NCI-H82 treated with DMSO at 0.1 percent for 48 hours (cell line): Measurements from ENCODE around the gene GNAO1.

Experiments used
- DNase-seq: peaks from one replicate; lab custom pipeline; 2025; ENCODE audit not compliant: unreplicated experiment; lab: John Stamatoyannopoulos, UW

Gene GNAO1

DNA sequence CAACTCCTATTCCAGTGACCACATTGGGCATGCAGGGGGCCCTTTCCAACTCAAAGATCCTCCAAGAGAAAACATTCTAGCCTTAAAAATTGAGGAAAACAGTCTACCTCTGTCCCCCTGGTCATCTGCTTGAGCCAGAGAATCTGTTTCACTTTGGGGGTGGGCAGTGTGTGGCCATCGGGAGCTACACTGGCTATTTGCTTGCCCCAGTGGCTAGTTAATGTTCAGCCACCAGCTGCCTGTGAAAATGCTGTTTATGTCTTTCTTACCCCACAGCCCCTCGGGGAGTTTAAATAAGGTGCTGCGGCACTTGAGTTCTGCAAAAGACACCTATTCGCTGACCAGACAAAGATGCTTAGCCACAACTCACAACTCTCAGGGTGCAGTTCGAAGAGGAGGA, 43.4 kb downstream of the GNAO1 start:
- DNase-seq: no peak

GRCh38 chr16:56237451-56237930, 46.2 kb downstream of the GNAO1 start:
- DNase-seq: no peak

- DNase-seq: no peak
Measured at GRCh38 chr16:56238188-56238587, 46.9 kb downstream of the GNAO1 start.

GRCh38 chr16:56241596-56241995, 50.3 kb downstream of the GNAO1 start:
- DNase-seq: no peak

DNA sequence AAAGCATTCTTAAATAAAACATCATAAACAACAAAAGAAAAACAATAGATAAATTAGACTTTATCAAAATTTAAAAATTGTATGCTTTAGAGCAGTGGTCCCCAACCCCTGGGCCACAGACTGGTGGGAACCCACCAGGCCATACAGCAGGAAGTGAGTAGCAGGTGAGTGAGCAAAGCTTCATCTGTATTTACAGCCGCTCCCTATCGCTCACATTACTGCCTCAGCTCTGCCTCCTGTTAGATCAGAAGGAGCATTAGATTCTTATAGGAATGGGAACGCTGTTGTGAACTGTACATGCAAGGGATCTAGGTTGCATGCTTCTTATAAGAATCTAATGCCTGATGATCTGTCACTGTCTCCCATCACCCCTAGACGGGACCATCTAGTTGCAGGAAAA, 51.5 kb downstream of the GNAO1 start:
- DNase-seq: no peak

- DNase-seq: no peak
Measured at GRCh38 chr16:56244612-56245011, 53.3 kb downstream of the GNAO1 start.

GRCh38 chr16:56245197-56245596, 53.9 kb downstream of the GNAO1 start:
- no peak for DNase-seq

DNA sequence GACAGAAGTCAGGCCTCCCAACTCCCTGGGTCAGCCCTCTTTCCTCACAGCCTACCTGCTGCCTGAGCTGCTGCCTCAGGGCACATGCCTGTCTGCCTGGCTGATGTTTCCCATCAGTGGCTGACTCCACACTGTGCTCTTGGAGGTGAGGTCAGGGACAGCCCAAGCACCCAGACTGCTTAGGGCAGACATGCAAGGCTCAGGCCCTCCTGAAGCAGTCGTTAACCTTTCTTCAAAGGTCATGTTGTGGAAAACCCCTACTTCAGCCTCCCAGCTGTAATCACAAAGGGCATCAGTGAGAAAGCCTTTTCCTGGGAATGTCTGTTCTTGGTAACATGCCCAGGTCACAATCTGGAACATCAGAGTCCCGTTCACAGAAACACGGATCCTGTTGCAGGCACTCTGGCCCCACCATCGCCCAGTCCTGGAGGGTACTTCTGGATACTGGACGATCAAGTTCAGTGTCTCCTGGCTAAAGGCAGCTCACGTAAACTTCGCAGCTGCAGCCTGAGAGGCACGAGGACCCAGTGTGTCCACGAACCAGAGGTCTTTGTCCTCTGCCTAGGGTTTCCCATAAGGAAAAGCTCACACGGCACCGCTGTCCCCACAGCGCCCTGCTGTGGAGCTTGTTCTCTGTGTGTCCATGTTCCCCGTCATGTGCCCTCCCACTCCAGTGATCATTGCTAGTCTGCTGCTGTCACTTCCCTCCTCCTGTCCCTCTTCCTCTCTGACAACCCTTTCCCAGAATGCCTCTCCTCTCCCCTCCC, 54.9 kb downstream of the GNAO1 start:
- DNase-seq: no peak

GRCh38 chr16:56247018-56247417, 55.7 kb downstream of the GNAO1 start:
- no peak for DNase-seq

DNA sequence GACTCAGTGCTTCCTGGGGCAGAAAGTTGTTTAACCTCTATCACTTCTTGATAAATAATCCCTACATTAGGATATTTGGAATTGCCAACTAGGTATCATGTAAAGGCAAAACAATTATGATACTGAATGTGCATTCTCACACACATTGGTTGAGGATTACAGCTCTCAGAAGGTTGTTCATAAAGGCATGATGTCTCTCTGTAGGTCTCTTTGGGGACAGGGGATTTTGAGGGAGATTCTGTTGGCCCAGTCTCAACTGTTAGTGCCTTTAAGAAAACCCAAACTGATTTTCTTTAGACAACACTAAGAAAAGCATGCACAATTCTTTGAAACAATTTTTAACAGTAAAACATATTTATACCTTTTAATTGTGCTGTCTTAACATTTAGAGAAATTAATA, 56.5 kb downstream of the GNAO1 start:
- no peak for DNase-seq

- no peak for DNase-seq
Measured at GRCh38 chr16:56252835-56253234, 61.5 kb downstream of the GNAO1 start.

GRCh38 chr16:56255904-56256303, 64.6 kb downstream of the GNAO1 start:
- DNase-seq: no peak

DNA sequence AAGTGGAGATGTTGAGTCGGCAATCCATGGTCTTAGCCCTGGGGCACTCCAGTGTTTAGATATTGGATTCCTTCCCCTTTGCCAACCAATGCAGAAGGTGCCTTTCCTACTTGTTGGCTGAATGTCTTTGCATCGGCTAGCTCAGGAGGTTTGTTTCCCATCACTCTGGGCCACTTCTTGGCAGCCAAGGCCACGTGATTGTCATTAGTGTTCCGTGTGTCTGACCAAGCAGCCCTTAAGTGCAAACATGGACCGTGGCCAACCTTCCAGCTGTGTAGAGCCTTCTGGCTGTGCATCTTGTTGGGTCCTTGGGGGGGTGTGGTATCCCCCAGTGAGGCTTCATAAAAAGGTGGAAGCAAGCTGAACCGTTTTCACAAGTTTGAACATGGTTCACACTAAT, 66.0 kb downstream of the GNAO1 start:
- no peak for DNase-seq

DNA sequence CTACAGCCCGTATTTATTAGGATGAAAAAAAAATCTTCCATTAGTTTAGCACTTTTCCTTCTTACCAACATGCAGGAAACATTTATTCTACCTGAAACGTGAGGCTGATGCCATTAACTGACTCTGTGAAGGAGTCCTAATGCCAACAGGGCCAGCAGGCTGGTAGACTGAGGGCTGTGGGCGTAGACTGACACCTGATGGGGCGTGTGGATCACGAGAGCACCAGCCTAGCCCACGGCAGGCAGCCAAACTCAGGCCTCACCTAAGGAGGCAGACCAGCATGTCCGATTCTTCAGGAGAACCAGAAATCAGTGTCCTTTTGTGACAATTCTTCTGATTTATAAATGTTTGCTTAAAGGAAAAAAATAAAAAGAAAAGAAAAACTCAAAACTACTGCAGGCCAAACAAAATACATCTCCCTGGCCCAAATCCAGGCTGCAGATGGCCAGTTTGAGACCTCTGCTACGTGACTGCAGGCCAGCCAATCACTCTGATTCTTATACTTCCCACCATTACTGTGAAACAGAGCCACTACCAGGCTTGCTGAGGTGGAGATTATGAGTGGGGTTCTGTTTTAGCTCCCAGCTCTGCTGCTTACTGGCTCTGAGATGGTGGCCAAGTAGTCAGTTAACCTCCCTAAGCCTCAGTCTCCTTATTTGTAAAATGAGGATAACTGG, 66.5 kb downstream of the GNAO1 start:
- no peak for DNase-seq

DNA sequence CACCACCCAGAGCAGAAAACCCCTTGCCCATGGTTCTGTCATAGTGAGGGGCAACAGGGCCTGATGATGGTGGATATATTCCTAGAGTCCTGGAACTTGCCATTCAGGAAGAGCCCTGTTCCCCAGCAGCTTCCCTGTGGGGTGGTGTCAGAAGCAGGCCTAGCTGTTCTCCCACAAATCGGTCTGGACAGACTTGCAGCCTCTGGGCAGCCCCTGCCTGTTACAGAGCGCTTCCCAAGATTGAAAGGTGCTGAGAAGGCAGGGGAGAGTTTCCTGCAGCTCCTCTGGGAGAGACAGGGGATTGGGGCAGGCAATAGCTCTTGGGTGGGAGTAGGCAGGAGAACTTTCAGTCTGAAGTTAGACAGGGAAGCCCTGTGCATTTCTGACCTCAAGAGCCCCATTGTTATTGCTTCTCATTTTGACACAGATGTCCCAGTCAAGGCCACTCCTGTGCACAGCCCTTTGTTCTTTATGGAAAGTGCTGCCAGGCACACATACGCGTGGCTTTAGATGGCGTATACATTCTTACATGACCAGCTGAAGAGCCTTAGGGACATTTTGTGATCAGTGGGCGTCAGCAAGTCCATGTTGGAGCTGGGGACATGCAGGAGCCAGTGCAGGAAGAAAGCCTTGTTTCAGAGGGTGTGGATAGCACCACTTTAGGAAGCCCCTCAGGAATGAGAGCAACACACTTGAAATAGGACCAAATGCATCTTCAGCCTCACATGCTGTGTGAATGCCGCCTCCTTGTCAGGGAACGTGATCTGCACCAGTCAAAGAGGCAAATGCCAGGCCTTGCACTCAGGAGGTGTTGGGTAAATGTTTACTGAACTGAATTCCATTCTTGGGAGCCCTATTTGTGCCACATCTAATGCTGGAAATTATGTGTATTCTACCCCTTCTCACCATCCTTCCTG, 67.5 kb downstream of the GNAO1 start:
- DNase-seq: no peak

GRCh38 chr16:56259425-56259779, 68.1 kb downstream of the GNAO1 start:
- DNase-seq: no peak

- no peak for DNase-seq
Measured at GRCh38 chr16:56260378-56261160, 69.3 kb downstream of the GNAO1 start.

- no peak for DNase-seq
Measured at GRCh38 chr16:56261656-56262055, 70.4 kb downstream of the GNAO1 start.

- no peak for DNase-seq
Measured at GRCh38 chr16:56262148-56262547, 70.9 kb downstream of the GNAO1 start.

- no peak for DNase-seq
Measured at GRCh38 chr16:56262551-56263245, 71.4 kb downstream of the GNAO1 start.
